Endothelial cell of umbilical vein (primary cell): Measurements from ENCODE around the gene ATOSA. TPM values are rescaled to one million over a fixed set of nuclear protein-coding genes. Genes with fewer than 3 reads are reported as not detected.

ENCODE experiments used
- polyA plus RNA-seq, 4 experiments: library from polyadenylated mRNA; depleted of rRNA in 3 of 4; stranded (reverse) in 3 of 4; unstranded in 1 of 4; fragments of >200 nt; gene quantifications; 2 replicates each; pipeline versions ENCODE4 v1.2.1 to v1.2.3, GENCODE V29; 2011 to 2012; ENCODE audit warnings: missing spikeins in 1 of 4
- total RNA-seq: library from RNA; stranded (reverse); gene quantifications from 2 replicates; pipeline ENCODE4 v1.2.3, GENCODE V29; 2021

The ATOSA gene
- total and polyA plus RNA-seq, 2 donors (not counting 3 experiments of a cell fraction or from before 2014, with no cell fraction given) = 19.4 to 41.1 TPM

Other genes starting within 250 kb of the ATOSA start
- 87.9 and 91.9 TPM in 2 replicates for gene MYO5A, start 150.5 kb downstream of the ATOSA start, total RNA-seq
- gene MYO5A, start 150.5 kb downstream of the ATOSA start, polyA plus RNA-seq = 28.8 and 31.9 TPM in 2 replicates
- 176 and 191 TPM in 2 replicates for gene ARPP19, start 110.4 kb downstream of the ATOSA start, total RNA-seq
- 38.2 and 47.1 TPM in 2 replicates for gene ARPP19, start 110.4 kb downstream of the ATOSA start, polyA plus RNA-seq
- not detected in 2 replicates for gene ONECUT1, start 110.9 kb upstream of the ATOSA start, total RNA-seq
- gene ONECUT1, start 110.9 kb upstream of the ATOSA start, polyA plus RNA-seq = not detected in 2 replicates